T-helper 17 cell (primary cell): ENCODE results near the gene SOST. TPM values are rescaled to one million over a fixed set of nuclear protein-coding genes. Genes with fewer than 3 reads are reported as not detected.
"Not testable (repeated sequence)": the region's sequence is repeated elsewhere in the genome, so short reads cannot be mapped to it uniquely, and the experiment has no call there.

ENCODE experiments used
- ATAC-seq: fragments of 150-1000 bp; cut with Tn5 transposase; 2 replicates; pipeline ENCODE4 v1.10.0; 2021; ENCODE audit warnings: mild to moderate bottlenecking, moderate library complexity
- DNase-seq, 3 donors: peaks; one replicate each; pipeline versions ENCODE4 v3.0.0 to v3.0.0-alpha.2; 2020 to 2021
- H3K9me3 ChIP-seq: one replicate; pipeline ENCODE4 v1.7.0; 2013; ENCODE audit warnings: low read length, mild to moderate bottlenecking; ENCODE audit not compliant: control insufficient read depth, poor library complexity, severe bottlenecking
- H3K27ac Mint-ChIP-seq: one replicate; pipeline ENCODE4 v1.8.0; 2022; ENCODE audit warnings: mild to moderate bottlenecking, moderate library complexity, mixed read lengths
- H3K27me3 Mint-ChIP-seq: one replicate; pipeline ENCODE4 v1.8.0; 2022; ENCODE audit warnings: mixed read lengths
- H3K36me3 Mint-ChIP-seq: one replicate; pipeline ENCODE4 v1.8.0; 2022; ENCODE audit warnings: low read depth, mixed read lengths
- H3K4me1 Mint-ChIP-seq: one replicate; pipeline ENCODE4 v1.8.0; 2022; ENCODE audit warnings: mild to moderate bottlenecking, mixed read lengths
- H3K4me3 Mint-ChIP-seq: one replicate; pipeline ENCODE4 v1.8.0; 2022; ENCODE audit warnings: mild to moderate bottlenecking, moderate library complexity, mixed read lengths
- total RNA-seq, 4 donors: library from RNA in 2 of 4; stranded (reverse) in 2 of 4; gene quantifications; one replicate each; pipeline ENCODE4 v1.2.3 and lab custom pipeline; 2022 to 2026

The SOST gene
- total RNA-seq (not detected), total RNA-seq (lab: John Stamatoyannopoulos, UW) (0 reads per million in 2 donors)

DNA sequence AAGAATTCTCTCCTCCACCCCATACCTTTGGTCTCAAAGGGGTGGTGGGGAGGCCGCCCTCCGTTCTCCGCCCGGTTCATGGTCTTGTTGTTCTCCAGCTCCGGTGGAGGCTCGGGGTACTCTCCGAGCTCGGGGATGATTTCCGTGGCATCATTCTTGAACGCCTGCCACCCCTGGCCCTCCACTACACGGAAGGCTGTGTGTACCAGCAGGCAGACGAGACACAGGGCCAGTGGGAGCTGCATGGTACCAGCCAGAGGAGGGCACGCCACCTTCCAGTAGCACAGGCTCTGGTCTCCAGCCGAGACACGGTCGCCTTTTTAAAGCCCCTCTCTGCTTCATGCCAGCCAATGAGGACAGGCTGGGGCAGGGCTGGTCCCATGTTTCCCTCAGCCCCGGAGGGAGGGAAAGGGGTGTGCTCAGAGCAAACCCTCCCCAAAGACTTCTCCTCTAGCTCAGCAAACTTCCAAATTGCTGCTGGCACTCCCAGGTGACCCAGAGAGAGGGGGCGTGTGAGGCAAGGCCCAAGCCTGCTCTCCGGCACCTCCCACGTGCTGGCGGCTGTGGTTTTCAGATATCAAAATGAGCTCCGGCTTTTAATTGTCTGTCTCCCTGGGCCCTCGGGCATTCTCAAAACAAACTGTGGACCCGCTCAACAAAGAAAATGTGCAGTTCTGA, at the start of gene SOST:
SOST (minus strand) TSS at position 295 of the 678 bp plus-strand sequence; CDS start at position 245, 50 bp downstream.
- DNase-seq (no peak), ATAC-seq (no peak)
- Mint-ChIP-seq H3K4me3 (no peak within 1 kb of the TSS), H3K27ac (no peak within 1 kb of the TSS), H3K27me3 (peaks cover 47% of the 10 kb centered on the region), H3K36me3 (no peaks in the 10 kb centered on the region), H3K4me1 (peaks cover 3% of the 10 kb centered on the region)
- H3K9me3 ChIP-seq: no peaks in the 10 kb centered on the region

DNA sequence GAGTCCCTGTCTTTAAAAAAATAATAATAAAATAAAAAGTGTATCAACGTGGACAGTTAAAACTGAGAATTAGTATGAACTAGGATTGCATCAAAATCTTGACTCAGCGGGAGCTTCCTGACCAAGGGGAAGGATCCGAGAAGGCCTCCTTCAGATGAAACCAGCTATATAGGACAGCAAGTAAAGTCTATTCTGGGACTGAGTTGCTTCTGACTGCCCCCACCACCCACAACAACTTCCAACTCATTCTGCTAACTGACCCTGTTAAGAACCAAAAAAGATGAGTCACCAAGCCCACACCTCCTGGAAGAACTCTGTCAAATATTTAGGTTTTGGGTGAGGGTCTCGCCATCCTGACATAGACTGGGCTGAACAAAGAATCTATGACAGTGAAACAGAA, 49.5 kb upstream of the SOST start:
- no peak overlapping the region for H3K4me3 Mint-ChIP-seq
- H3K36me3 Mint-ChIP-seq: no peaks in the 10 kb centered on the region
- peaks cover 24% of the 10 kb centered on the region for H3K27me3 Mint-ChIP-seq
- no peaks in the 10 kb centered on the region for H3K9me3 ChIP-seq
- ATAC-seq: no peak
- DNase-seq: no peak
- H3K4me1 Mint-ChIP-seq: no peaks in the 10 kb centered on the region
- no peak overlapping the region for H3K27ac Mint-ChIP-seq

DNA sequence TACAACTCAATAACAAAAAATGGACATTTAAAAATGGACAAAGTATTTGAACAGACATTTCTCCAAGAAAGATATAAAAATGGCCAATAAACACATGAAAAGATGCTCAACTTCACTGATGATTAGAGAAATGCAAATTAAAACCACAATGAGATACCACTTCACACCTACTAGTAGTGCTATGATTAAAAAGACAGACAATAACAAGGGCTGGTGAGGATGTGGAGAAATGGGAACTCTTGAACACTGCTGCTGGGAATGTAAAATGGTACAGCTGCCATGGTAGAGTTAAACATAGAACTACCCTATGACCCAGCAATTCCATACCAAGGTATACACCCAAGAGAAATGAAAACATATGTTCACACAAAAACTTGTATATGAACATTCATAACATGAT, 46.5 kb upstream of the SOST start:
- H3K36me3 Mint-ChIP-seq: no peaks in the 10 kb centered on the region
- peaks cover 20% of the 10 kb centered on the region for H3K27me3 Mint-ChIP-seq
- no peak overlapping the region for H3K4me3 Mint-ChIP-seq
- no peaks in the 10 kb centered on the region for H3K9me3 ChIP-seq
- no peaks in the 10 kb centered on the region for H3K4me1 Mint-ChIP-seq
- H3K27ac Mint-ChIP-seq: no peak overlapping the region
- DNase-seq: no peak
- no peak for ATAC-seq

DNA sequence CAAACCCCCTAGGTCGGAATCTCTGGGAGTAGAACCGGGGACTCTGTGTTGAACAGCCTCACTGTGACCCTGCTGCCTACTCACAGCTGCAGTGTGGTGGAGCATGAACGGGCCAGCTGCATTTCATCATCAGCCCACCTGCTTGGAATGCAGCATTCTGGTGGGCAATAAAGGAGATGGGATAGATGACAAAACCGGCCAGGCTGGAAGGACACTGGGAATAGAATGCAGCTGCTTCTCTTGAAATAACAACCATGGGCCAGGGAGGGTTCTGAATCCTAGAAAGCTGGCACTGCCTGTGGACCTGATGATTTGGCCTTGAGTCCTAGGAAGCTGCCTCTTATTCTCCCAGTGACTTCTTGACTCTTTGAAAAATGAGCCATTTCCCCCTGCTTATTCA, 45.2 kb upstream of the SOST start:
- ATAC-seq (no peak), DNase-seq (no peak)
- no peaks in the 10 kb centered on the region for H3K9me3 ChIP-seq
- H3K36me3 Mint-ChIP-seq: no peaks in the 10 kb centered on the region
- no peaks in the 10 kb centered on the region for H3K4me1 Mint-ChIP-seq
- no peak overlapping the region for H3K4me3 Mint-ChIP-seq
- peaks cover 20% of the 10 kb centered on the region for H3K27me3 Mint-ChIP-seq
- no peak overlapping the region for H3K27ac Mint-ChIP-seq

DNA sequence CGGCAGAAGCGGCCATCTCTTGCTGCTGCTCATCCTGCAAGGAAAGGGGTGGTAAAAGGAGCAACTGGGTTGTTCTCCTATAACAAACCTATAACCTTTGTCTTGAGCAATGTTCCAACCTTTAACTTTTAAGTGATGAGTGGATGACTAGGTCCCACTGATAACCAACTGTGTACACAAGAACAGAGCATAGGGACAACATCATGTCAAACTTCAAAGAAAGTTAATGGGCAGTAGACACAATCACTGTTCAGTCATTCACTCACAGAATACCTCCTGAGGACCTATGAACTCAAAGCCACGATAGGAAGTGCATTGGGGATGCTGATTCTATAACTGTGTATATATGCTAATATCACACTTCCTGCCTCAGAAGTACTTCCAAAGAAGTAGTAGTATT, 43.3 kb upstream of the SOST start:
- ATAC-seq (no peak), DNase-seq (no peak)
- H3K9me3 ChIP-seq: no peaks in the 10 kb centered on the region
- Mint-ChIP-seq H3K4me3 (no peak overlapping the region), H3K4me1 (no peaks in the 10 kb centered on the region), H3K27me3 (peaks cover 29% of the 10 kb centered on the region), H3K27ac (no peak overlapping the region), H3K36me3 (no peaks in the 10 kb centered on the region)

DNA sequence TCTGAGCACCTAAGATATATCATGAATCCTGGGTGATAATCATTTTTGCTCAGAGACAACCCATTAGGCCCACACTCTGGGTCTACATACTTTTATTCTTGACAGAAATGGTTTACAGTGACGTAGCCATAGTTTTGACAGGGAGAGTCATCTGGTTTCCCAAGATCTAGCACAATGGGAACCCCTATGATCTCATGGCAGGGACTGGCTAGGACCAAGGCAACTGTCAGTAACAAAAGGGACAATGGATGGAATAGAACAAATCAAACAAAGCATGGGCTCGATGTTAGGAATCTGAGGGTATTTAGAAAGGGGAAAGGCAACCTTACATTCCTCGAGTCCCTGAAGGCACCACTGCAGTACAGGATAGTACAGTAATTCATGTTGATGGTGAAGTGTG, 42.1 kb upstream of the SOST start:
- Mint-ChIP-seq H3K4me1 (no peaks in the 10 kb centered on the region), H3K27me3 (peaks cover 36% of the 10 kb centered on the region), H3K36me3 (no peaks in the 10 kb centered on the region), H3K27ac (no peak overlapping the region), H3K4me3 (no peak overlapping the region)
- no peaks in the 10 kb centered on the region for H3K9me3 ChIP-seq
- ATAC-seq (no peak), DNase-seq (no peak)

DNA sequence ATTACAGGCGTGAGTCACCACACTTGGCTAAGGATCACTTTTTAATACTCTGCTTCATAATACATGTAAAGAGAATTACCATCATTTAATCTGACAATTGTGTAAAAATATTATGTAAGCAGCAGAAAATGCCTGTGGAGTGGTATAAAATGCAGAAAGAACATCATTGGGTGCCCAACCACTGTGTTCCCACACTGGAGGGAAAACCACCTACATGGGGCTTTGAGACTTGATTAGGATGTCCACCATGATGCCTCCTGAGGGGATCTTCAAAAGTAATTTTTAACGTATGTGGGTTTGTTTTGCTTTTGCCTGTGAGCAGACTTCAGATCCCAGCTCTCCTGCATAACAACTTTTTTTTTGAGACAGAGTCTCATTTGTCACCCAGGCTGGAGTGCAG, 40.5 kb upstream of the SOST start:
- DNase-seq: no peak
- H3K27me3 Mint-ChIP-seq: peaks cover 38% of the 10 kb centered on the region
- ATAC-seq: no peak
- no peaks in the 10 kb centered on the region for H3K36me3 Mint-ChIP-seq
- no peak overlapping the region for H3K27ac Mint-ChIP-seq
- no peaks in the 10 kb centered on the region for H3K4me1 Mint-ChIP-seq
- H3K4me3 Mint-ChIP-seq: no peak overlapping the region
- H3K9me3 ChIP-seq: no peaks in the 10 kb centered on the region

DNA sequence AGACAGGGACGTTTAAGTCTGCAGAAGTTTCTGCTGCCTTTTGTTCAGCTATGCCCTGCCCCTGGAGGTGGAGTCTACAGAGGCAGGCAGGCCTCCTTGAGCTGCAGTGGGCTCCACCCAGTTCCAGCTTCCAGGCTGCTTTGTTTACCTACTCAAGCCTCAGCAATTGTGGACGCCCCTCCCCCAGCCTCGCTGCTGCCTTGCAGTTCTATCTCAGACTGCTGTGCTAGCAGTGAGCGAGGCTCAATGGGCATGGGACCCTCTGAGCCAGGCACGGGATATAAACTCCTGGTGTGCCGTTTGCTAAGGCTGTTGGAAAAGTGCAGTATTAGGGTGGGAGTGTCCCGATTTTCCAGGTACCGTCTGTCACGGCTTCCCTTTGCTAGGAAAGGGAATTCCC, 39.4 kb upstream of the SOST start:
- peaks cover 34% of the 10 kb centered on the region for H3K27me3 Mint-ChIP-seq
- not testable (repeated sequence) for H3K4me1 Mint-ChIP-seq, H3K9me3 ChIP-seq, ATAC-seq, H3K4me3 Mint-ChIP-seq, H3K27ac Mint-ChIP-seq, DNase-seq, H3K36me3 Mint-ChIP-seq

DNA sequence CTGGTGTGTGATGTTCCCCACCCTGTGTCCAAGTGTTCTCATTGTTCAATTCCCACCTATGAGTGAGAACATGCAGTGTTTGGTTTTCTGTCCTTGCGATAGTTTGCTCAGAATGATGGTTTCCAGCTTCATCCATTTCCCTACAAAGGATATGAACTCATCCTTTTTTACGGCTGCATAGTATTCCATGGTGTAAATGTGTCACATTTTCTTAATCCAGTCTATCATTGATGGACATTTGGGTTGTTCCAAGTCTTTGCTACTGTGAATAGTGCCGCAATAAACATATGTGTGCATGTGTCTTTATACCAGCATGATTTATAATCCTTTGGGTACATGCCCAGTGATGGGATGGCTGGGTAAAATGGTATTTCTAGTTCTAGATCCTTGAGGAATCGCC, 34.1 kb upstream of the SOST start:
- not testable (repeated sequence) for H3K4me3 Mint-ChIP-seq, H3K27ac Mint-ChIP-seq, DNase-seq, H3K4me1 Mint-ChIP-seq, ATAC-seq, H3K9me3 ChIP-seq, H3K36me3 Mint-ChIP-seq
- H3K27me3 Mint-ChIP-seq: peaks cover 35% of the 10 kb centered on the region

DNA sequence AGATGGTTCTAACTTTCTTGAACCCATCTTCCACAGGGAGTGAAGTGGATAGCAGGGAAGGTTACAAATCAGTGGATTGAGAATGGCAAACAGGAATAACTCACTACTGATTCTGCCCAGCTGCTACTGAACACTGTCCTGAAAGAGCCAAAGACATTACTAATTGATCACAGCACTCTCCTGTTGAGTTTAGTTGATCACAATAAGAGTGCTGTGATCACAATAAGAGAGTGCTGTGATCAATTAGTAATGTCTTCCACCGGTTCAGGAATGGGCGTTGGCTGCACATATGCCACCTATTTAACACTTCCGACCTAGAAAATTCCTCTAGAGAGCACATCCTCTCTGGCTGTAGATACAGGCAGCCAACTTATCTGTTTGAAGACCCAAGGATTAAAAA, 33.0 kb upstream of the SOST start:
- H3K27me3 Mint-ChIP-seq: peaks cover 29% of the 10 kb centered on the region
- H3K4me1 Mint-ChIP-seq: peaks cover 3% of the 10 kb centered on the region
- peak overlapping the region; percentile 5 for H3K4me3 Mint-ChIP-seq

DNA sequence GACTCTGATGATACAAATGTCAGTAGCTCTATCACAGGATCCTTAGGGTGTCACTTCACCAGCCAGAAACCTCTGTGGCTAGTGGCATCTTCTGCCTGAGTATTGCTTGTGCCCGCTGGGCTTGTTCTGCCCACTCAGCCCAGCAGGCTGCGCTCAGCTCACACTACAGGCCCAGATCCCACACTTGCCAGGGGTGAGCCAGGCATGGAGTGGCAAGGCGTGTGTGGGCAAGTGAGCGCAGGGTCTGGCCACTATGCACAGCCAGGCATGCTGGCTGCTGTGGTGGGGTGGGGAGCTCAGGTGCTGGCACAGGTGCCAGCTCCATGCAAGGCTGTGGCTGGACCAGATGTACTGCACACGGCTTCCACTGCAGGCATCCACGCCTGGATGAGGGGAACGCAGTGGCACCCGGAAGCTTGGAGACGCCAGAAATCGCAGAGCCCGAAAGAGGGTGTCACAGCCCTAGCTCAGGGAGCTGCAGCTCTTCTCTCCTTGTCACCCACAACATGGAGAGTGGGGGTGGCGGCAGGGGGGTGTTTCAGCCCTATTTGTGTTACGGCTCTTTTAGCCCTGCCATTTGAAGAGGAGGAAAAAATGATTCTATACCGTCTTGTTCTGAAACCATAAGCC, 31.8 kb upstream of the SOST start:
- ATAC-seq (no peak), DNase-seq (no peak)
- H3K4me3 Mint-ChIP-seq: no peak overlapping the region
- no peaks in the 10 kb centered on the region for H3K9me3 ChIP-seq
- H3K36me3 Mint-ChIP-seq: peaks cover 2% of the 10 kb centered on the region
- peaks cover 3% of the 10 kb centered on the region for H3K4me1 Mint-ChIP-seq
- peaks cover 23% of the 10 kb centered on the region for H3K27me3 Mint-ChIP-seq
- no peak overlapping the region for H3K27ac Mint-ChIP-seq

More for the DNA sequence above, 33.0 kb upstream of the SOST start:
- peaks cover 2% of the 10 kb centered on the region for H3K36me3 Mint-ChIP-seq
- no peak for DNase-seq
- peak; percentile 49 for ATAC-seq
- no peaks in the 10 kb centered on the region for H3K9me3 ChIP-seq
- no peak overlapping the region for H3K27ac Mint-ChIP-seq

DNA sequence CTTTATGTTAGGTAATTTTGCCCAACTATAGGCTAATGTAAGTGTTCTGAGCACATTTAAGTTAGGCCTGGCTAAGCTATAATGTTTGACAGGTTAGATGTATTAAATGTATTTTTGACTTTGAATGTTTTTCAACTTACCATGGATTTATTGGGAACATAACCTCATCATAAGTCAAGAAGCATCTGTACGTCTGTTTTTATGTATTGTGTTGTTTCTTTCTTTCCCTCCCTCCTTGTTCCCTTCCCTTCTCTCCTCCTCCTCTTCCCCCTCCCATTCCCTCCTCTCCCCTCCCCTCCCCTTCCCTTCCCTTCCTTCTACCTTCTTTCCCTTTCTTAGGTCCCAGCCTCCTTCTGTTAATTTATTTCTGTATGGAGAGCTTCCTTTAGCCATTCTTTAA, 30.9 kb upstream of the SOST start:
- Mint-ChIP-seq H3K36me3 (peaks cover 4% of the 10 kb centered on the region), H3K4me3 (no peak overlapping the region), H3K27me3 (peaks cover 22% of the 10 kb centered on the region), H3K4me1 (peaks cover 3% of the 10 kb centered on the region), H3K27ac (no peak overlapping the region)
- no peaks in the 10 kb centered on the region for H3K9me3 ChIP-seq
- no peak for DNase-seq
- ATAC-seq: no peak

DNA sequence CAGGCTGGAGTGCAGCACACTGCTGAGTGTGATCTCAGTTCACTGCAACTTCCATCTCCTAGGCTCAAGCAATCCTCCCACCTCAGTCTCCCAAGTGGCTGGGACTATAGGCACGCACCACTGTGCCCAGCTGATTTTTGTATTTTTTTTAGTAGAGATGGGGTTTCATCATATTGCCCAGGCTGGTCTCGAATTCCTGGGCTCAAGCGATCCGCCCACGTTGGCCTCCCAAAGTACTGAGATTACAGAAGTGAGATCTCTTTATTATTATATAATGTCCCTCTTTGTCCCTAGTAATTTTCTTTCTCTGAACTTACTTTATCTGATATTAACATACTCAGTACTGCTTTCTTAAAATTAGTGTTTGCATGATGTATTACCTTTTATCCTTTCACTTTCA, 29.9 kb upstream of the SOST start:
- Mint-ChIP-seq H3K27ac (peak overlapping the region; percentile 32), H3K4me3 (no peak overlapping the region), H3K4me1 (peaks cover 3% of the 10 kb centered on the region), H3K36me3 (peaks cover 4% of the 10 kb centered on the region), H3K27me3 (peaks cover 29% of the 10 kb centered on the region)
- DNase-seq: no peak
- no peaks in the 10 kb centered on the region for H3K9me3 ChIP-seq
- ATAC-seq: no peak

DNA sequence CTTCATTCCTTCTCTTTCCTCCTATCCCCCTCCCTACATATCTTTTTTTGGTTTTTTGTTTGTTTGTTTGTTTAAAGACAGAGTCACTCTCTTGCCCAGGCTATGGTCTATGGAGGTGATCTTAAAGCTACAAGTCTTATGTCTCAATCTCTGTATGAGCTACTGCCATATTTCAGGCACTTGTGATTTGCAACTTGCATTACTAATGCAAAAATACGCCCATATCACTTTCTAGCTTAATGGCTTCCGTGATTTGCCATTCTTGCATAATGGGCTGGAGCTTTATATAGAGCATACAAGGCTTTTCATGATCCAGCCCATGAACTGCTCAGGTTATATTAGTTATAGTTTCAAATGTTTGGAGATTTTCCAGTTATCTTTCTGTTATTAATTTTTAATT, 29.1 kb upstream of the SOST start:
- no peak for ATAC-seq

More for the DNA sequence above, 29.1 kb upstream of the SOST start:
- H3K9me3 ChIP-seq: no peaks in the 10 kb centered on the region
- no peak for DNase-seq
- H3K27me3 Mint-ChIP-seq: peaks cover 37% of the 10 kb centered on the region
- peaks cover 3% of the 10 kb centered on the region for H3K4me1 Mint-ChIP-seq
- peaks cover 4% of the 10 kb centered on the region for H3K36me3 Mint-ChIP-seq
- H3K4me3 Mint-ChIP-seq: no peak overlapping the region
- no peak overlapping the region for H3K27ac Mint-ChIP-seq
